ENCODE results near the gene FOXG1. TPM values are rescaled to one million over a fixed set of nuclear protein-coding genes. Genes with fewer than 3 reads are reported as not detected.

Gene FOXG1
- total and polyA plus RNA-seq, 10 donors = 0.03 to 0.12 (median 0.04) TPM; not detected in 6

DNA sequence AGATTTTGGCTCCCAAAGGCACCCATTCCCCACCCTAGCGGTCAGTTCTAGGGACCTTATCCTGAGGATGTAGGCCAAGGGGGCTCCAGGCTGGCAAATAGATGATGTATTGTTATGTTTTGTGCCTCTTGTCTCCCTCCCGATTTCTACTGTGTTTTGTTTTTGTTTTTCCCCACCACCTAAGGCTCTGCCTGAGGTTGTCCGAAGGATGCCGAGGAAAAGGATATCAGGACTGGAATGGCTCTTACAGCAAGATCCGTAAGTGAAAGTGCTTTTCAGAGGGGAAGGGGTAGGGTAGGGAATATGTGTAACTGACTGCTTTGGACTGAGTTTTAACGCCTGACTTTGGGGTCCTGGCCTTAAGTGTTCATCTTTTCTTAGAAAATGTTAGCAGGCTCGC, 6.6 kb downstream of the FOXG1 start:
- peaks cover 5 to 100% (median 78%) of the 10 kb centered on the region in 7 donors for H3K27me3 ChIP-seq (replicated peaks in 1 of 7)
- DNase-seq = no peak
- peaks cover 0 to 6% (median 4%) of the 10 kb centered on the region in 6 donors for H3K4me1 ChIP-seq
- peaks cover 0 to 6% (median 0%) of the 10 kb centered on the region in 8 donors for H3K9me3 ChIP-seq
- intact Hi-C loops (cut with DNase I; ENCODE audit: low total_unique reads) = no loop called here
- TF ChIP-seq CTCF (IDR thresholded peaks at IDR 0.05 in 8 of 11, conservative IDR thresholded peaks at IDR 0.05 in 3 of 11) (no peak), POLR2A (IDR thresholded peaks at IDR 0.05) (no peak), POLR2AphosphoS5 (IDR thresholded peaks at IDR 0.05) (no peak)
- H3K36me3 ChIP-seq = no peaks in the 10 kb centered on the region
- no peak overlapping the region for H3K27ac ChIP-seq
- 5 to 11% (median 7%) methylated on average over 7 of the region's 7 CpGs for WGBS, 5 donors
- no peak overlapping the region for H3K4me3 ChIP-seq

- no peaks in the 10 kb centered on the region for H3K36me3 ChIP-seq
- no peaks in the 10 kb centered on the region for H3K9me3 ChIP-seq
- no peak overlapping the region for H3K27ac ChIP-seq
- peak in 1 of 11 experiments; percentile 18 for TF ChIP-seq CTCF (IDR thresholded peaks at IDR 0.05 in 8 of 11, conservative IDR thresholded peaks at IDR 0.05 in 3 of 11)
- TF ChIP-seq POLR2AphosphoS5 (IDR thresholded peaks at IDR 0.05) = no peak
- DNase-seq = no peak
- H3K27me3 ChIP-seq (replicated peaks in 1 of 7) = peaks cover 0 to 100% (median 78%) of the 10 kb centered on the region in 7 donors
- H3K4me1 ChIP-seq = peaks cover 0 to 6% (median 4%) of the 10 kb centered on the region in 6 donors
- no peak overlapping the region for H3K4me3 ChIP-seq
- 8 to 15% (median 8%) methylated on average over 46 to 47 of the region's 47 CpGs for WGBS, 5 donors
- intact Hi-C loops (cut with DNase I; ENCODE audit: low total_unique reads) = no loop called here
Measured at GRCh38 chr14:28773861-28774691, 7.5 kb downstream of the FOXG1 start.

GRCh38 chr14:28774764-28775735, 8.5 kb downstream of the FOXG1 start:
- WGBS, 5 donors = 8 to 13% (median 8%) methylated on average over 29 of the region's 29 CpGs
- TF ChIP-seq POLR2AphosphoS5 (IDR thresholded peaks at IDR 0.05) = no peak
- TF ChIP-seq CTCF (IDR thresholded peaks at IDR 0.05 in 8 of 11, conservative IDR thresholded peaks at IDR 0.05 in 3 of 11) = no peak
- TF ChIP-seq POLR2A (IDR thresholded peaks at IDR 0.05) = no peak
- no peak overlapping the region for H3K27ac ChIP-seq
- H3K9me3 ChIP-seq = peaks cover 0 to 3% (median 0%) of the 10 kb centered on the region in 8 donors
- no peak overlapping the region for H3K4me3 ChIP-seq
- H3K27me3 ChIP-seq (replicated peaks in 1 of 7) = peaks cover 0 to 100% (median 77%) of the 10 kb centered on the region in 7 donors
- intact Hi-C loops (cut with DNase I; ENCODE audit: low total_unique reads) = no loop called here
- no peaks in the 10 kb centered on the region for H3K36me3 ChIP-seq
- peaks cover 0 to 6% (median 4%) of the 10 kb centered on the region in 6 donors for H3K4me1 ChIP-seq
- no peak for DNase-seq
